OCI-LY3 (cell line): ENCODE measurements around the gene C16orf92.

ENCODE experiments used
- EZH2phosphoT487 ChIP-seq: fragments of 200-600 bp; shearing (Covaris generic); IDR thresholded peaks from 2 replicates; pipeline ENCODE4 v1.6.1; 2018; ENCODE audit warnings: antibody characterized with exemption, mixed run types, low read depth
- TF ChIP-seq, protein P1 (sequence below): fragments of 200-600, 300-600 bp; sonication (generic); IDR thresholded peaks from 2 replicates; pipeline ENCODE4 v1.5.1; 2014; ENCODE audit warnings: antibody characterized with exemption, low read length, low read depth

DNA sequence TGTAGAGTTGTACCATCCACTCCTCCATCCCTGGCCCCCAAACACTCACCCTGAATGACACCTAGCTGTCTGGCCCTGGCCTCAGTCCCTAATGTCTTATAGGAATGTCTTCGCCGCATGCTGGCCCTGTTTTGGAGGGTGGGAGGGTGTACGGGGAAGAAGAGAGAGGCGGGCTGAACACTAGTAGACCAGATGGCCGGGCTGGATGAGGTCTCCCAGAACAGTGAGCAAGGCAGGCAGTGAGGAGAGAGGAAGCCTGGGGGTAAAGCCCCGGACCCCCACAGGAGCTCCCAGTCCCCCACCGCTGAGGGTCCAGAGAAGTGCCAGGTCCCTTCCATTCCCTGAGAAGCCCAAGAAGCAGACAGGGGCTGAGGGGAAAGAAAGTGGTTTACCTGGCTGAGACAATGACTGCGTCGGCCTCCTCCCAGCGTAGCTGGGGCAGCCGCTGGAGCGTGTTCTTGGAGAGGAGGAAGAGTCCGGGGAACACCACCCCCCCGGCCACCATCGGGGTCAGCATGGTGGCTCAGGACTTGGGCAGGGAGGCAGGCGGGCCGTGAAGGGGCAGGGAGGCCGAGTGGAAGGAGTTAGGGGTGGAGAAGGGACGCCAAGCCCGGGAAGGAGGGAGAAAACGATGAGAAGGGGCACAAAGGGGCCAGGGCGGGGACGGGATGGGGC, 7.2 kb downstream of the C16orf92 start:
- TF ChIP-seq, protein P1, sequence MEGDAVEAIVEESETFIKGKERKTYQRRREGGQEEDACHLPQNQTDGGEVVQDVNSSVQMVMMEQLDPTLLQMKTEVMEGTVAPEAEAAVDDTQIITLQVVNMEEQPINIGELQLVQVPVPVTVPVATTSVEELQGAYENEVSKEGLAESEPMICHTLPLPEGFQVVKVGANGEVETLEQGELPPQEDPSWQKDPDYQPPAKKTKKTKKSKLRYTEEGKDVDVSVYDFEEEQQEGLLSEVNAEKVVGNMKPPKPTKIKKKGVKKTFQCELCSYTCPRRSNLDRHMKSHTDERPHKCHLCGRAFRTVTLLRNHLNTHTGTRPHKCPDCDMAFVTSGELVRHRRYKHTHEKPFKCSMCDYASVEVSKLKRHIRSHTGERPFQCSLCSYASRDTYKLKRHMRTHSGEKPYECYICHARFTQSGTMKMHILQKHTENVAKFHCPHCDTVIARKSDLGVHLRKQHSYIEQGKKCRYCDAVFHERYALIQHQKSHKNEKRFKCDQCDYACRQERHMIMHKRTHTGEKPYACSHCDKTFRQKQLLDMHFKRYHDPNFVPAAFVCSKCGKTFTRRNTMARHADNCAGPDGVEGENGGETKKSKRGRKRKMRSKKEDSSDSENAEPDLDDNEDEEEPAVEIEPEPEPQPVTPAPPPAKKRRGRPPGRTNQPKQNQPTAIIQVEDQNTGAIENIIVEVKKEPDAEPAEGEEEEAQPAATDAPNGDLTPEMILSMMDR = no peak
- no peak for TF ChIP-seq EZH2phosphoT487
